ENCODE results near the gene TUBB4A.

The TUBB4A gene

DNA sequence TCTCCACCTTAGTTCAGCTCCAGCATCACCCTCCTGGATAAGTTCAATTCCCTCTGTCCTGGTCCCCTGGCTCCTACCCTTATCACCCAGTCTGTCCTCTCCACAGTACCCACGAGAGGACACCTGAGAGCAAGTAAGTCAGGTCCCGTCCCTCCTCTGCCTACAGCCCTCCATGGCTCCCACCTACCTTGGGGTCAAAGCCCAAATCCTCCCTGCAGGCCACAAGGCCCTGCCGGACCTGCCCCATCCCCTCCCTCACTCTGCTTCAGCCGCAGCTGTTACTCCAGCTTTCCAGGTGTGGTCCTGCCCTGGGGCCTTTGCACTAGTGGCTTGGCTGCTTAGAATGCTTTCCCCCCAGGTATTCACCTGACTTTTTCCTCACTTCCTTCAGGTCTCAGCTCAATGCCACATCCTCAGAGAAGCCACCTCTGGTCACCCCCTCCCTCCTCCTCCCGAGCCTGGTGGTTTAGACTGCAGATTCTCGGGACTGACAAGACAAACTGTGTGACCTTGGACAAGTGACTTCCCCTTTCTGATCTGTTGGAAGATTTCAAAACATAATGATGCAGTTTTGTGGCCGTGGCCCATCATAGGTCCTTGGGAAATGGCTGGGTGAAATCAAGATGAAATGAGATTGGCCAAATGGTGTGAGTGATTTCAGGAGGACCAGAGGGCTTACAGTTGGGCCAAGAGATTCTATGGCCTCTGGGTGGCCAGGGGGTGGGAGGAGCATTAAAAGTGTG lies 3.6 kb downstream of the TUBB4A start:
- DNase-seq, result no peak

DNA sequence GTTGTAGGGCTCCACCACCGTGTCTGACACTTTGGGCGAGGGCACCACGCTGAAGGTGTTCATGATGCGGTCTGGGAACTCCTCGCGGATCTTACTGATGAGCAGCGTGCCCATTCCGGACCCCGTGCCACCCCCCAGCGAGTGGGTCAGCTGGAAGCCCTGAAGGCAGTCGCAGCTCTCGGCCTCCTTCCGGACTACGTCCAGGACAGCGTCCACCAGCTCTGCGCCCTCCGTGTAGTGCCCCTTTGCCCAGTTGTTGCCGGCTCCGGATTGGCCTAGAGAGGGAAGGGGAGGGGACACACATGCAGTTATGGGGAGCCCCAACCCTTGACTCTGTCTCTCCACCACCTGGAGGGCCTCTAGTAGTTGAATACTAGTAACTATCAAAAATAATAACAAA lies 6.2 kb downstream of the TUBB4A start:
- no peak for DNase-seq

DNA sequence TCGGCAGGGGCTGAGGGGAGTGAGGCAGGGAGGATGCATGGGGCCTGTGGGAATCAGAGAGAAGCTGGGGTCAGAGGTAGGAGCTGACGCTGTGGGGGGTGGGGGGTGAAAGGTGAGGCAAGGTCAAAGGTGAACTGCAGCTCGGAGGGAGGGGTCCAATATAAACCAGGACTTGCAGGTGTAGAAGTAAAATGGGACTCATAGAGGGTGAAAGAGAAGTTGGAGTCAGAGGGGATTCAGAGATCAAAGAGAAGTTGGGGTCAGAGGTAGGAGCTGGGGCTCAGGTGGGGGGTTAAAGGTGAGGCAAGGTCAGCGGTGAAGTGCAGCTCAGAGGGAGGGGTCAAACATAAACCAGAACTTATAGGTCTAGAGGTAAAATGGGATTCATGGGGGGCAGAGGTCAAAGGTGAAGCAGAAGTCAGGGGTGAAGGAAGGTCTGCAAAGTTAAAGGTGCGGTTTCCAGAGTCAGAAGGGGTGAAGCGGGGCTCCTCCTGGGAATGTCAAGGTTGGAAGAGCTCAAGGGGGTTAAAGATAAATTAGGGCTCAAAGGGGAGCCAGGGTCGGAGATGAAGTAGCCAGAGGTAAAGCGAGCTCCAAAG lies 7.6 kb downstream of the TUBB4A start:
- DNase-seq, result no peak

DNA sequence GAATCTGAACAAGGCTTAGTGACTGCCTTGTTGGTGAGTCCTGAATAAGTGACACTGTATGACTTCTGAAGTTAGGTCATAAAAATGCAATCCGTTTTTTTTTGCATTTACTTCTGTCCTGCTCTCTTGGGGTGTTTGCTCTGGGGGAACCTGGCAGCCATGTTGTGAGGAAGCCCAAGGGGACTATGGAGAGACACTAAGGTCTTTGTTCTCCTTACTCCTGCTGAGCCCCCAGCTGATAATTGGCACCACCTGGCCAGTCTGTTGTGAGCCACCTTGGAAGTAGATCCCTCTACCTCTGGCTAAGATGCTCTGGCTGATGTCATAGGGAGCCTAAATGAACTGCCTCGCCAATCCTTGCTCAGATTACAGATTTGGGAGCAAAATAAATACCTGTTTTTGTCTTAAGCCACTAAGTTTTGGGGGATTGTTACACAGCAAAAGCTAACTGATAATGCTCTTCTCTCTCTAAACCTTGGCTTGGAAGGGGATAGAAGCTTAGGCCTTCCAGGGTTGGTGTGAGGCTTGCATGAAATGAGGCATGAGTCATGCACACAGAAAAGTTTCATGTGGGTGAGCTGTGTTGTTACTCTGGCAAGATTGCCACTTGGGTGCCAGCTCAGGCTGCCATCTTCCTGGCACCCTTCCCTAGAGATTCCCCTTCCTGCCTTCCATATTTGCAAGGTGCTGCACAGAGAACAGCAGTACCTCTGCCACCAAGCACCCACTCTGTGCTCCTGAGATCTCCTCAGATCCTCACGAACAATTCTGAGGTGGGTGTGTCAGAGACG lies 10.1 kb downstream of the TUBB4A start:
- DNase-seq, result peak in 17 of 56 donors; percentile 3 to 66 (median 25)

DNA sequence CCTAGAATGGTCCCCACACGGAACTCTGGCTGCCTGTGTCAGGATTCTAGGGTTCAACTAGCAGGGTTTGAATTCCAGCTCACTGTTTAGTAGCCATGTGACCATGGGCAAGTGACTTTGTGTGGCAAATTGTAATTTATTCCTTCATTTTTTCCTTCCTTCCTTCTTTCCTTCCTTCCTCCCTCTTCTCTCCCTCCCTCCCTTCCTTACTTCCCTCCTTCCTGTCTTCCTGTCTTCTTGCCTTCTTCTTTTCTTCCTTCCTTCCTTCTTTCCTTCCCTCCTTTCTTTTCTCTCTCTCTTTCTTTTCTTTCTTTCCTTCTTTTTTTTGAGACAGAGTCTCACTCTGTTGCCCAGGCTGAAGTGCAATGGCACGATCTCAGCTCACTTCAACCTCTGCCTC lies 12.0 kb downstream of the TUBB4A start:
- no peak for DNase-seq

DNA sequence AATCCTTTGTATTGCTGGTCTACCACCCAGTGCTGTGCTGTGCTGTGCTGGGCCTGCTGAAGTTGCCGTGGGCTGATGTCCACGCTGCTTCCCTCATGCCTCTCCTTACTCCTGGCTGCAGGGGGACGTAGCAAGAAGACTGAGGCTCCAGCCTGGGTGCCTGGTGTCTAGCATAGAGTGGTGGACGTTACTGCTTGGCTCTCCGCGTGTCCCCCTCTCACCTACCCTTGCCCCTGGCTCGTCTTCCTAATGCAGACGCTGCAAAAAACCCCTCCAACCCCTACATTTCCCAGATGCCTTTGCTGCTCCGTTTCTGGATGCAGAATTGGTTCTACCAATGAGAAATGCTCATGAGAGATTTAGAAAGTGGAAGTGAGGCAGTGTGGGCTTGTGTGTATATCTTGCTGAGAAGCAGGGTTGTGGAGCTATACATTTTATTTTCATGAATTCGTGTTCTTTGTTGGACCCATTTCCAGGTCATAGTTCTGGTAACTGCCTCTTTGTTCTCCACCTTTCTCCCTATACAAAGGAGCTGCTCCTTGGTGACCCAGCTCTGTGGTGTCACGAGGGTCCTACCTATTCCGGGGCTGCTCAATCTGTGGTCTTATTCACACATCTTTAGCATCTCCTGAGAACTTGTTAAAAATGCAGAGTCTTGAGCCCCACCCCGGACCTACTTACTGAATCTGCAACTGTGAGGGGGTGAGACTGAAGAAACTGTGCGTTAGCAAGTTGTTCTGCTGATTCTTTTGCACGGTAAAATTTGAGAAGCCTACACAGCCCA lies 12.6 kb downstream of the TUBB4A start:
- peak in 27 of 56 donors; percentile 6 to 80 (median 42) for DNase-seq

DNA sequence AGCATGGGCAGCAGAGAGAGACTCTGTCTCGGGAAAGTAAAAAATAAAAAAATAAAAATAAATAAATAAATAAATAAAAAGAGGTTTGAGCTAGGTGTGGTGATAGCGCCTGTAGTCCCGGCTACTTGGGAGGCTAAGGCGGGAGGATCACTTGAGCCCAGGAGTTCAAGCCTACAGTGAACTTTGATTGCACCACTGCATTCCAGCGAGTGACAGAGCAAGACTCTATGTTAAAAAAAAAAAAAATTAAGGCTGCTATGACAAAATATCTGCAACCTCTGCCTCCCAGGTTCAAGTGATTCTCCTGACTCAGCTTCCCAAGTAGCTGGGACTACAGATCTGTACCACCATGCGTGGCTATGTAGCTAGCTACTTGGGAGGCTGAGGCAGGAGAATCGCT lies 17.3 kb downstream of the TUBB4A start:
- no peak for DNase-seq

DNA sequence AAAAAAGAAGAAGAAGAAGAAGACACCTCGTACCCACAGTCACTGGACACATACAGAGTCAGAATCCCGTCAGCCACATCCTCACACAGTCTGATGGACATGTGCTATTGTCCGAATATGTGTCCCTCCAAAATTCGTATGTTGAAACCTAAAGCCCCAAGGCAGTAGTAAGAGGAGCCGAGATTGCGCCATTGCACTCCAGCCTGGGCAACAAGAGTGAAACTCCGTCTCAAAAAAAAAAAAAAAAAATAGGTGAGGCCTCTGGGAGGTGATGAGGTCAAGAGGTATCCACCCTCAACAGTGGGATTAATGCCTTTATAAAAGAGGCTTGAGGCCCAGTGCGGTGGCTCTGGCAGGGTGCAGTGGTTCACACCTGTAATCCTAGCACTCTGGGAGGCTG lies 17.9 kb downstream of the TUBB4A start:
- DNase-seq, result no peak

DNA sequence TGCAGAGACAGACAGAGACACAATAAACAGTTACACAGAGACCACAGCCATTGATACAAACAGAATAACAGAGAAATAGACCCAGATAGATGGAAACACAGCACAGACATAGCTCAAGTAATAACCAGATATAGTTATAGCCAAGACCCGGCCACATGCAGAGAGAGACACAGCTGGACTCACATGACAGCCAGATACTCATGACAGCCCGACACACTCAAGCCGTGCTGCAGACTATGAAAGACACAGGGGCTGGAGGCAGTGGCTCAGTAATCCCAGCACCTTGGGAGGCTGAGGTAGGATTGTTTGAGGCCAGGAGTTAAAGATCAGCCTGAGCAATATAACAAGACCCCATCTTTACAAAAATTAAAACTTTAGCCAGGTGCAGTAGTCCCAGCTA lies 18.9 kb downstream of the TUBB4A start:
- DNase-seq, result no peak

DNA sequence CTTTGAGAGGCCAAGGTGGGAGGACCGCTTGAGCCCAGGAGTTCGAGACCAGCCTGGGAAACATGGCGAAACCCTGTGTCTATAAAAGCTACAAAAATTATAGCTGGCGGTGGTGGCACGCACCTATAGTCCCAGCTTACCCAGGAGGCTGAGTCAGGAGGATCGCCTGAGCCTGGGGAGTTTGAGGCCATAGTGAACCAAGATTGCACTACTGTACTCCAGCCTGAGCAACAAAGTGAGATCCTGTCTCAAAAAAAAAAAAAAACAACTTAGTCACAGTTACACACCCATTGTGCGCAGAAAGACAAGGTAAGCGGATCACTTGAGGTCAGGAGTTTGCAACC lies 19.8 kb downstream of the TUBB4A start:
- DNase-seq, result no peak

DNA sequence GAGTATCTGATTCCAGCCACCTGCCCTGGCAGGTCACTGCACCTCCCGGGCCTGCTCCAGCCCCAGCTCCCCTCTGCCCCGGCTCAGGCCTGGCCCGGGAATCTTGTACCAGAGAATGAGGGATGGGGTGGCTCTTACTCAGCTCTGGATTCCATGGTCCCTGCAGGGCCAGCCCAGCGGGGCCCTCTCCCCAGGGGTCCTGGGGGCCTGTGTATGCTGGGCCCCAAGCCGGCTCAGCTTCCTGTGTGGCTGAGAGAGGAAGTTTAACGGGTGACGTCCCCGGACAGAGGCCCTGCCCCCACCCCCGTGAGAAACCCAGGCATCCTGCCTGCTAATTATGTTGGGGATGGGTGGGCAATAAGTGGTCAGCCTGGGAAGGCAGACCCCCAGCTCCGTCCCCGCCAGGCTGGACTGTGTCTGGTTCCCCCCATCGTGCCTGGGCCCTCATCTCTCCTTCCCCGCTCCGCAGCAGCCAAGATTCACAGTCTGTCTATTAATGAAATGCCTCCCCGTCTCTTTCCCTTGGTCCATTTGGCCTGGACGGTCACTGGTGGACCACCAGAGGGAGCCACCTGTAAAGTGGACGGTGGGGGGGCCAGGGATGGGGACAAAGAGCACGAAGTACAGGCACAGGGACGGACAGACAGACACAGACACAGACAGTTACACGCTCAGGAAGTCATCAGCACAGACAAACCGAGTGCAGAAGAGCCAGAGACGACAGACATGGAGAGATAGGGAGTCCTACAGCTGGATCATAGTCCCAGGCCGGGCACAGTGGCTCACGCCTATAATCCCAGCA lies 20.4 kb downstream of the TUBB4A start, which contains the start of gene DENND1C:
TSS of gene DENND1C (minus strand) at position 247 of the 802 bp plus-strand sequence. CDS start at position 155, 92 bp downstream.
- peak in 40 of 56 donors; percentile 8 to 69 (median 35) for DNase-seq

DNA sequence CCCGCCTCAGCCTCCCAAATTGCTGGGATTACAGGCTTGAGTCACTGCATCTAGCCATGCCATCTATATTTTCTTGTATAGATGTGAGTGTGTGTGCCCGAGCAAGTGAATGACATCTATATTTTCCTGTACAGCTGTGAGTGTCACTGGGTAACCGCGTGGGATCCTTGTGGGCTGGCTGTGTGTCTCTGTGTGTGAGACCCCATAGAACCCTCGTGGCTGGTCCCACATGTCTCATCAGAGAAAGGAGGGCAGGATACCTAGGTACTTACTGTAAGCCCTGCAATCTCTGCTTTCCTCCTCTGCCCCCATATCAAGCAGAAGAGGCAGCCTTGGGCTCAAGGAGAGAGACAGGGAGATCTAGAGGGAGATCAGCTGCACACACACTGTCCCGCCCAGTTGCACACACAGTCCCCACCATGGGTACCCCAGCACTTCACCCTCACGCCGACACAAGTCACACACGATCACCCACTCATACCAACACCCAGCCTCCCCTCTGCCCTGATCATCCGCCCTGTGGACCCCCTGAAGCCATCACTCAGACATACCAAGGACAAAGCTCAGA lies 21.2 kb downstream of the TUBB4A start:
- no peak for DNase-seq

DNA sequence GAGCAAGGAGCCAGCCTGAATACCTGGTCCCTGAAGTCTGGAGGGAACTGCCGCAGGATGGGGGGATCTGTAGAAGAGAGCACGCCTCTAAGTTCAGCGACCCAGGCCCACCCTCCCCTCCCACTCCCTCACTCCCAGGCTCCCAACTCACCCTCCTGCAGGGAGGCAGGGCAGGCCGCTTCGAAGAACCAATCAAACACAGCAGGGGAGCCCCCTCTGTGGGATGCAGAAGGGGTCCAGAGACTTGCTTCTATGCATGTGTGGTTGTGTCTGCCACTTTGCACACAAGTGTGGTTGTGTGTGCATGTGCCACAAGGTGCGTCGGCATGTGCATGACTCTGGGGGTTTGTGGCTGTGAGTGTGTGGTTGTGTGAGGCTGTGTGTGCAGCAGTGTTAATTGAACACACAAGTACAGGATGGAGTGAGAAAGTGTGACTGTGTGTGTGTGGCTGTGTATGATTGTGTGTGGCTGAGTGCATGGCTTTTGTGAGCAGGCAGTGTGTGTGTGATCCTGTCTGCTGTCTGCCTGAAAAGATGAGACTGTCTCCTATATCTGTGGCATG lies 22.2 kb downstream of the TUBB4A start:
- no peak for DNase-seq

DNA sequence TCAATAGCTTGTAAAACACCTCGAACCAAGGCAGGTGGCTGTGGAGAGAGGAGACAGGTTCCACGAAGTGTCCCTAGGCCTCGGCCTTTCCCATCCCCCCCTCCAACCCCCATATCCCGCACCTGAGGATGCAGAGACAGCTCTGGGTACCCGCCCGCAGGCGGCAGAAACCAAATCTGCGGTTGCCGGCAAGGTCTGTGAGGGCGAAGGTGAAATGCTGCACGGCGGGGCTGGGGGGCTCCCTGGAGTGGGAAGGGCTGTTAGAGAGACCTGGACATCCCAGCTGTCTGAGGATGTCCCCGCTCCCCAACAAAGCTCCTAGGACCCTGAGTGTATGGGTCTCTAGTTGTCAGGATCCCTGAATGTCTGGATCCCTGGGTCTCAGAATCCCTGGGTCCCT lies 23.3 kb downstream of the TUBB4A start:
- no peak for DNase-seq

DNA sequence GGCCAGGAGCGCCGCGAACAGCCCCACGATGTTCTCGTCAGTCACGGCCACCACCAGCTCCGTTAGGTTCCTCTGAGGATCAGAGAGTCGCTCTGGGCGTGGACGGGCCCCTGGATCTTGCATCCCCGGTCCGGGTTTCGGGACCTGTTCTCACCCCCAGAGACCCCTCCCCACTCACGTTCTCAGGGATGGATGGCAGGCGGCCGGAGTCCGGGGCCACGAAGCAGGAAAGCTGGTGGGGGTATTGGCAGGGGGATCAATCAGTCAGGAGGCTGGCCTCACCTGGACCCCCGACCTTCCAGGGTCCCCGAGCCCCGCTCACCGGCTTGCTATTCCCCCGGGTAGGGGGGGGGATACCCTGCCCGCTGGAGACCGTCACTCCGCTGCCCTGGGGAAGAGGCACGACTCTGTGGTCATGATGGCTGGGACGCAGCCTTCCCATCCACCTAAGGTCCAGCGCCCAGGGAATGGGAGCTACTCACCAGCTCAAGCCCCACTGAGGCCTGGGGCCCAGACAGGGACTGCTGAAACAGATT lies 25.1 kb downstream of the TUBB4A start:
- DNase-seq, result no peak

DNA sequence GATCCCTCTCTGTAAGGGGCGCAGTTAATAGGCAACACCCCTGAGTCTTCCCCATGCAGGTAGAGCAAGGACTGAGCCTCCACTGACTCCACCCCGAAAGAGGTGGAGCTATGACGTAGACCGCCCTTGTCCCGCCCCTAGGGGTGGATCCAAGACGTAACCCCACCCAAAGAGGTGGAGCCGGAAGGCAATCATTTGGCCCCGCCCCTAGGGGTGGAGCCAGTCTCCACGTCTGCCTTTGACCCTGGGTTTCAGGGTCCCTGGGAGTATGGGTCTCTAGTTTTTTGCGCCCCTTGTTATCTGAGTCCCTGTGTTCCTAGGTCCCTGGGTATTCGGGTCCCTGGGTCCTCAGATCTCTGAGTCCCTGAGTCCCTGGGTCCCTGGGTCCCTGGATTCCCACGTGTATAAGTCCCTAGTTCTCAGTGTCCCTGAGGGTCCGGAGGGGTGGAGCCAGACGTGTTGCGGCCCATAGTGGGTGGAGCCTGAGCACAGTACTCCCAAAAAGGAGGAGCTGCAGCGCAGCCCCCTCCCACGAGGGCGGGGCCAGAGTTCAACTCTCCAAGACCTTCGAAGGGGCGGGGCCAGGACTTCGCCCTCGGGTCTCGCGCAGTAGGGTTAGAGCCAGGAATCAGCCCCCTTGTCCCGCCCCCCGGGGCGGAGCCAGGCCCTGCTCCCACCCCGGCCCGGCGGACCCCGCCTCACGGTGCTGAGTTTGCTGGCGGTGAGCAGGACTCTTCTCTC lies 25.8 kb downstream of the TUBB4A start:
- peak in 49 of 56 donors; percentile 14 to 86 (median 57) for DNase-seq

DNA sequence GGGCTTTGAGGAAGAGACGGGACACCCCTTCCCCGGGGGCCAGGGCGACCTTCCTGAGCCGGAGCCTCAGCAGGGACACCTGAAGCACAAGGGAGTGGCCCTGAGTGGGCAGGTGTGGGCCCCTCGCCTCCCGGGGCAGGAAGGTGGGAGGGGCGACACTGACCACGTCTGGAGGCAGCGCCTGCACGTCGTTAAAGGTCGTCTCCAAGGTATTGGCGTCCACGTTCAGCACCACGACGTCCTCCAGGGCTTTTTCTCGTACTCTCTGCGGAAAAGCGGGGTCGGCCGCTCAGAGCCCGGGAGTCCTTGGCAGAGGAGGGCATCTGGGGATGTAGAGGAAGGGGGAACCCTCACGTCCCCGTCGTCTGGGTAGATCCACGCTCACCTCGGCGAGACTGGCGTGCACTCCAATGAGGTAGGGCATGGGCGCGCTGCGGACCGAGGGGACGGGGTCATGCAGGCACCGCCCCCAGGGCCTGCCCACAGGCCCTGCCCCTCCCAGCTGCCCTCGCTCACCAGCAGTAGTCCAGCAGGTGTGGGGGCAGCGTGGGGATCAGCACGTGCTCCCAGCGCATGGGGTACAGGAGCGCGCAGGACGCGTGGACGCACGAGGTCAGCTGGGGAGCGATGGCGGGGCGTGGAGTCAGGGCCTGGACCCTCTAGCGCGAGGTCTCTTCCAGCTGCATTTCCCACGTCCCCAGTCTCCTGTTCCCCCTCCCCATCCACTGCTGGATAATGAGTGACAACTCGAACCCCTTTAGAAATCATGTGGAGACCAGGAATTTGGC lies 26.6 kb downstream of the TUBB4A start:
- peak in 1 of 56 donors; percentile 24 for DNase-seq

DNA sequence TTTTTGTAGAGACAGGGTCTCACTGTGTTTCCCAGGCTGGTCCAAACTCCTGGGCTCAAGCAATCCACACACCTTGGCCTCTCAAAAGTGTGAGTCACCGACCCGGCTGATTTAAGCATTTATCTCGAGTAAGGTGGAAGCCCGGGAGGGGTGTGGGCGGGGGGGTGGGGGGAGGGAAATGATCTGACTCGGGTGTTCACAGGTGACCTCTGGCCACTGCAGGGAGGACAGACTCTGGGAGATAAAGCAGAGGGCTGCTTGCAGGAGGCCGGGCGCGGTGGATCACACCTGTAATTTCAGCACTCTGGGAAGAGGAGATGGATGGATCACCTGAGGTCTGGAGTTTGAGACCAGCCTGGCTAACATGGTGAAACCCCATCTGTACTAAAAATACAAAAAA lies 28.5 kb downstream of the TUBB4A start:
- DNase-seq, result no peak
